Left ventricle myocardium superior (tissue), 1 donor: ENCODE measurements around the gene KLF9. TPM values are rescaled to one million over a fixed set of nuclear protein-coding genes. Genes with fewer than 3 reads are reported as not detected.
A peak's percentile ranks its signal among the peaks of the same experiment; 100 is the strongest.

Experiments
- ATAC-seq: fragments of 200-7000 bp; cut with Tn5 transposase; one replicate; pipeline ENCODE4 v1.9.1; 2020; ENCODE audit warnings: mild to moderate bottlenecking, moderate library complexity
- DNase-seq: peaks from one replicate; pipeline ENCODE4 v3.0.0-alpha.2; 2020
- intact Hi-C: fragments of 100-400 bp; cut with micrococcal nuclease; formaldehyde crosslinking; loops from one replicate; pipeline ENCODE4 v1.11.0; 2022
- long read RNA-seq: library from polyadenylated mRNA; unstranded; transcript quantifications from one replicate; pipeline ENCODE4 v2.0.0, GENCODE V29; 2021
- total RNA-seq: library from RNA; stranded (reverse); fragmentation: NEBNext Ultra II Directional; extraction: Animal tissue kit (Norgen Biotek cat#: 25700); gene quantifications from one replicate; pipeline ENCODE4 v1.2.1, GENCODE V29; 2021
- donor health status: DM: no; HTN: yes; CAD: no; lungs with severe emphysema.

Gene KLF9
- total RNA-seq: 54.9 TPM
- long read RNA-seq, partial matches to known transcripts: 0 of 9 reads
- long read RNA-seq, other reads (novel, unspliced or antisense): 9 of 9 reads

DNA sequence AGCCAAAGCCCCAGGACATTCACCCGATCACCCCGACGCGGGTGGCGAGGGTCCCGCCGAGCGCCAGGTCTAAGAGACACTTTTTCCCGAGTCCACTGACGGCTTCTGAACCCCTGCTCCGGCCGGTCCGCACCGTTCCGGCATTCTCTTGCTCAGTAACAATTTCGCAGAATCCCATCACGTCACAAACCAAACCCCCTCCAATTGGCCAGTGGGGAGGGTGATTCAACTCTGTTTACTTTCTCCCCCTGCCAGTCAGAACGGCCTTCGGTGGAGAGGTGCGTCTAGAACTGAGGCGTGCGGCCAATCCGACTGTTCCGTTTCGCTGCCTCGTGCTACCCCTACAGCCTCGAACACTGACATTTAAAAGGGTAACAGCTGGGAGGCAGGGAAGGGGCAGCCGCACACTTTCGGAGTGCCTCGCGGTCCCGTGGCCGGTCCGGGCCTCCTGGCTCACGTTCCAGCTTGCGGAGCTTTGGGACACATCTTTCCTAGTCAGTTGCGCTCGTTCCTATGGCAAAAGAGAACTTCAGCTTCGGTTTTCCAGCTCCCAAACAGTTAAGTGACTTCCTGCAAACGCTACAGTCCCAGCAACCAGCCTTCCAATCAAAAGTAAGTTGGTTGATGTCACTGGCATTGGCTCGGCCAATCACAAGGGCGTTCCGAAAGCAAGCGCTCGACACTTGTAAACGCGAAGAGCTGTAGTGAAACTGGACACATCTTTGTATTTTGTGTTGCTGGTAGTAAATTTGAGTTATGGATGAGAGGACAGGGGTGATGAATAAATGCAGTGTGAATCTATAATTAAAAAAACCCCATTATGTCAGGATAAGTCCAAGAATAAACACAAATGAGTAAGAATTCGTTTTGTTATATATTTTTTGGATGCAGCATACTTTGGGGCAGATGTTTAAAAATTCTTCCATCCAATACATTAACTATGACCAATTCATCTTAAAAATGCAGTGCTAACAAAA lies at the start of gene KLF9:
KLF9 (minus strand) TSS at position 859 of the 977 bp plus-strand sequence. CDS start 1,294 bp downstream, outside the sequence.
- intact Hi-C loops: loop anchor here (5.0 to 10.0 kb wide), 2 partner anchors 68 to 181 kb away; no protein-coding TSS in a partner anchor
- ATAC-seq (peak; percentile 72), DNase-seq (peak; percentile 93)

DNA sequence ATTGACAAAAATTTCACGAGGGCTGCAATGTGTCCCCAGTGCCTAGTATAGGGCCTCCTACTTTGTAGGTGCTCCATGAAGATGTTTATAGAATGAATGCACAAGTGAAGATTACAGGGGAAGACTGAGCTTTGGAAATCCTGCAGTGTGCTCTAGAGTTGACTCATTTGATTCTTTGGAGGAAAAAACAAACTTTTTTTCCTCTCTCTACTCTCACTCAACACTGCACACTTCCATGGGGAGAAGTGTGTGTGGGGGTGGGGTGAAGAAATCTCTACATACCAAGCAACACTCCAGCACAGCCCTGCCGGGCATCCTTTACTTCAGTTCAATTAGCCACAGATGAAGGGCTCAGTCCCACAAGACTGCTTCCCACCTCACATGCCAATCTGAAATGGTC lies 49.4 kb upstream of the KLF9 start:
- intact Hi-C loops: no loop called here
- ATAC-seq (no peak), DNase-seq (no peak)

DNA sequence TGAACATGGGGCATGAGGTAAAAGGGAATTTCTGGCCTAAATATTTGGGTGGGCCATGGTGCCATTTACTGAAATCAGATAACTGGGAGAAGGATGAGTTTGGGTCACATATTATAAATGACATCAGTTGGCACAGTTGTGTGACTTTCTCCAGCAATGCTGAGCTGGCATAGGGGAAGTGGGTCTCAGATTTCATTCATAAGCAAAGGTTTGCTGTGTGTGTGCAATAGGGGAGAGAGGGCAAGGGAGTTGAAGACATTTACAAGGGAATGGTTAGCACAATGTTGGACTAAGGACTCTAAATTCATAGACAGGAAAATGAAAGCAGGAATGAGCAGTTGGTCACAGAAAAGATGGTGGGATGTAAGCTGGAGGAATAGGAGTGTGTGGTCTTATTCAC lies 47.8 kb upstream of the KLF9 start:
- ATAC-seq: no peak
- DNase-seq: no peak
- intact Hi-C loops: no loop called here

DNA sequence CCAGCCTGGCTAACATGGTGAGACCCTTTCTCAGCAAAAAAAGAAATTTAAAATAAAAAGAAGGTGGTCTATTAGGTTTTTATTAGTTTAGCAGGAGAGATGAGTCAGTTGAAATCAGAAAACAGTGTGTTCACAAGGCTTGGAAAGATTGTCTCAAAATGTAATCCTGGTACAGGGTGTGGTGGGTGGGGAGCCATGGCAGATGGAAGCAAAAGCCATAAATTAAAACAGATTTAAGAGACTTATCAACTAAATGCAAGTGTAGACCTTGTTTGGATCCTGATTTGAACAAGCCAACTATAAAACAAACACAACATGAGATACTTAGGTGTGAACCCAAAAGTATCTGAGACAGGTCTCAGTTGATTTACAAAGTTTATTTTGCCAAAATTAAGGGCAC lies 42.8 kb upstream of the KLF9 start:
- intact Hi-C loops: no loop called here
- ATAC-seq (no peak), DNase-seq (no peak)

DNA sequence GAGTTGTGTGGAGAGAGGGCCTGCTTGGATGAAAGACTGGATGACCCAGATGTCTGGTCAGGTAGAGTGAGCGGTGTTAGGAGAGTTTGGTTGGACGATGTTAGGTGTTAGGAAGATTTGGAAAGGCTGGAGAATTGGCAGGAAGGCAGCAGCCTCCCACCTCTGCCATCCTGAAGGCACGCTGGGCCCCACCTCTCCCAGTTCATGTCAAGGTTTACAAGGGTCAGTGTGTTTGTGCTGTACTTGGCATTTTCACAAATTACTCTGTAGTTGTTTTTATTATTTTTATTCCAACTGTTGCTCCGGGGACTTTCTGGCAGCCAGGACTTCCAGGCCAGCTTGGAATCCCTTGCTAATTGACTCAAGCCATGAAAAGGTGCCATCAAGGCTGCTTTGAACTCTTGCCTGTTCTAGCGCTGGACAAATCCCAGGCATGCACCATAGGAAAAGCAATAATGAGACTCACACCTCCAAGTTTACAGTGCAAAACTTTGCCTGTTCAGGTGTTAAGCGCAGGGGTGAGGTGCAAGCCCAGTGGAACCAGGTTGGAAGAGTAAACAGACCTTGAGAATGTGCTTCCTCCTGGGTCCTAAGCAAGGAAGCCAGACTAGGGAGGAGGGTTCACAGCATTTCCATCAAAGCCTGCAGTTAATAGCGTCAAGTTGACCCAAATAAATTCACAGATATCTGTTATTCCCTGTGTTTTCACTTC lies 41.7 kb upstream of the KLF9 start:
- intact Hi-C loops: no loop called here
- DNase-seq: no peak
- peak; percentile 45 for ATAC-seq

DNA sequence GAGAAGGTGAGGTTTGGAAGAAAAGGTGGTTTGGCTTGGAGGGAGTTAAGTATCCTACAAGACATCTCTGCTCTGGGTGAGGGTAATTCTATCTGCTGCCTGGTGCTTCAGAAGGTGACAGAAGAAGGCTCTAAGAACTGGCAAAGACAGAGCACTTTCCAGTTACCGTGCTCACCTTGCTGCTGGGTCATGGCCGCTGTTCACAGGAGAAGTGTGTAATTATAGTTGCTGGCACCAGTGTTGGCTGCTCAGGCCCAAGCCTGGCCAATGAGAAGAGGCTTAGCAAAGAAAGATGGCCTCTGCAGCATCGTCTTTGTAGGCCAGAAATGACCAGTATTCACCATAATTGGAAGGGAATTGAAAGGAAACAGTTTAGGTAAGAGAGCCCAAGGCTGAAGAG lies 37.9 kb upstream of the KLF9 start:
- peak; percentile 66 for ATAC-seq
- intact Hi-C loops: no loop called here
- DNase-seq: no peak

DNA sequence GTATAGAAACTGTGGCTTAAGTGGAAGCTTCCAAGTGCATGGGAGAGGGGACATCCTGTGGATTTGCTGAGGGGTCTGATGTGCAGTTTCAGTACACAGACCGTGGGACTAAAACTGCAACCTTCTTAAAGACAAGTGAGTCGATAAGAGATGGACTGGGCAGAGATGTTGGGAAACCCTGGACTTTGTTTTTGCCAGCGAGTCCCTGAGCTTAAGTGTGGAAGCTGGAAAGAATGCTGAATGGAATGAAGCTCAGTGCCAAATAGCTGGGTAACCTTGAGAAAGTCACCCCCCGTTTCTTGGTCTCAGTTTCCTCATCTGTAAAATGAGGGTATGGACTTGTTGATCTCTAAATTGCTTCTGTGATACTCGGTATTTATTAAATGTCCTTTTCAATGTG lies 37.3 kb upstream of the KLF9 start:
- intact Hi-C loops: no loop called here

DNA sequence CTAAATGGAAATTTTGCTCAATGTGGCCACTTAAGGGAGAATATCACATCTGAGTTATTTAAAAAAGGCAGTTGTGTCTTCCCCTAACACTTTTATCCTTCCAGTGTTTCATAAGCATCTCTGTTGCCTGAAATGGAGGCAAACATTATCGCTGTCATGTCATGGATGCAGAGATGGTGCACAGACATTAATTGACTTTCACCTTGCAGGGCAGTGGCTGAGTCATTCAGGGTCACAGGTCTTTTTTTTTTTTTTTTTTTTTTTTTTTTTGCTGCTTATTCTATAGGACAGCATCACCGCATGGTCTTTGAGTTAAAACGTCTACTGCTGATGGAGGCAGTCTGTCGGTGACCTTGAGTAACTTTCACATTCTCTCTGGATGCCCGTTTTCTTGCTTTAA lies 36.3 kb upstream of the KLF9 start:
- no peak for ATAC-seq
- DNase-seq: no peak
- intact Hi-C loops: no loop called here

More for the DNA sequence above, 37.3 kb upstream of the KLF9 start:
- ATAC-seq (peak; percentile 49), DNase-seq (no peak)

DNA sequence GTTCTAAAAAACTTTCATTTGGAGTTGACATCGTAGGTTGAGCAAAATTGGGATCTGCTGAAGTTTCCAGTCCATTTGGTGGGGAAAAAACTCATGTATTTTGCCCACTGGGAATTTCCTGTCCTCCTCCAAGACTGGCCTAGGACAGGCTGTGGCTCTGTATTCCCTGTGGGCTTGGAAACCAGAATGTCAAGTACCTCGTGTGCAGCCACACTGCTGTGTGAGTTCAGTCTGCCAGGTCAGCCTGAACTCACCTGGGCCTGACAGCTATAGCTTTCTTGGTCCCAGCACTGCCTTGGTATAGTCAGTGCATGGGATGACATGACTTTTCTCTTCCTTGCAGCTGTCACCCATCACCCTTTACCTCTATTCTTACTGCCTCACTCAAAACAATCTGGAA lies 35.0 kb upstream of the KLF9 start:
- no peak for ATAC-seq
- intact Hi-C loops: no loop called here
- no peak for DNase-seq

DNA sequence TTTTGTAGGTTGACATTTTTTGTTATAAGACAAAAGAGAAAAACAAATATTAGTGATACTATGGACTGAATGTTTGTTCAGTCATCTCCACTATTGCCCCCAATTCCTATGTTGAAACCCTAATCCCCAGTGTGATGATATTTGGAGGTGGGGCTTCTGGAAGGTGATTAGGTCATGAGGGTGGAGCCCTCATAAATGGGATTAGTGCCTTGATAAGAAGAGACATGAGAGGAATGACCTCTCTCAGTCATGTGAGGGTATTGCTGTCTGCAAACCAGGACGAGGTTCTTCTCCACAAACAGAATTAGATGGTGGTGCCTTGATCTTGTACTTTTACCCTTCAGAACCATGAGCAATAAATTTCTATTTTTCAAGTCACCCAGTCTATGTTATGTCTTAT lies 34.5 kb upstream of the KLF9 start:
- no peak for DNase-seq
- intact Hi-C loops: no loop called here
- ATAC-seq: no peak

DNA sequence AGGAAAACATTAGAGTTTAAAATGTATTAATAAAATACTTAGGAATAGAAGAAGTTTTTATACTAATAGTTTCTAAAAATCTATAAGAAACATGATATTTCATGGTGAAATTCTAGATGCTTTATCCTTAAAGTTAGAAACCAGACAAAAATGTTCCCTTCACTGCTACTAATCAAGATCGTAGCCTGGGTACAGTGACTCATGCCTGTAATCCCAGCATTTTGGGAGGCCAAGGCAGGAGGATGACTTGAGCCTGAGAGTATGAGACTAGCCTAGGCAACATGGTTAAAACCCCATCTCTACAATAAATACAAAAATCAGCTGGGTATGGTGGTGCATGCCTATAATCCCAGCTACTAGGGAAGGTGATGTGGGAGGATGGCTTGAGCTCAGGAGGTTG lies 30.4 kb upstream of the KLF9 start:
- DNase-seq (no peak), ATAC-seq (no peak)
- intact Hi-C loops: no loop called here

DNA sequence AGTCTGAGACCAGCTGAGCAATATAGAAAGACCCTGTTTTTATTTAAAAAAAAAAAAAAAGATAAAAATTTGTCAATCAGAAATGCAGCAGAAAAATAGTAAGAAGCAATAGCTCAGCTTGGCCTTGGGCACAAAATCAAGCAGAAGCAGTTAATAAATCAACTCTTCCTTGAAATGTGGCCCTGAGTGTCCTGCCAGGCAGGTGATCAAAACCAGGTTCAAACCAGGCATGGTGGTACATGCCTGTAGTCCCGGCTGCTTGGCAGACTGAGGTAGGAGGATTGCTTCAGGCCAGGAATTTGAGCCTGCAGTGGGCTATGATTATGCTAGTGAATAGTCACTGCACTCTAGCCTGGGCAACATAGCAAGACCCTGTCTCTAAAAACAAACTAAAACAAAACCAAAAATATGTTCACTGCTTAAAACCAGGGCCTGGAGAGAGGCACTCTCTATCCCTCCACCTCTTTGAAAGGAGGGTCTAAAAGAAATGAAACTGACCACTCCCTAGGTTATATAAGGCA lies 27.9 kb upstream of the KLF9 start:
- no peak for DNase-seq
- ATAC-seq: no peak
- intact Hi-C loops: no loop called here

DNA sequence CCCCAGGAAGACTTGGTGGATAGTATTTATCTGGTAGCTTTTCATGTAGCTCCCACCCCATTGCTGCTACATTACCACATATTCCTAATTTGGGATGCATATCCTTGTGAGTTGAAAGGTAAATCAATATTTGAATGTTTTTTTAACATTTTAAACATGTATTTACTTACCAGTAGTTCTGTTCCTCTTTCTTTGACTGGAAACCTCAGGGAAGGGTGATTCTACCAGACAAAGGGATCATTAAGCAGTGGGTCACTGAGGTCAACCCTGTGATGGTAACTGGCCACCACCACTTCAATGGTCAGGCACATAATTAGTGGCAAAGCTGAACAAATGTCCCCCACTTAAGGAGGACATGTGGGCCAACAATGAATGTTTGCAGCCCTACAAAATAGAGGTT lies 27.2 kb upstream of the KLF9 start:
- DNase-seq (no peak), ATAC-seq (no peak)
- intact Hi-C loops: no loop called here

DNA sequence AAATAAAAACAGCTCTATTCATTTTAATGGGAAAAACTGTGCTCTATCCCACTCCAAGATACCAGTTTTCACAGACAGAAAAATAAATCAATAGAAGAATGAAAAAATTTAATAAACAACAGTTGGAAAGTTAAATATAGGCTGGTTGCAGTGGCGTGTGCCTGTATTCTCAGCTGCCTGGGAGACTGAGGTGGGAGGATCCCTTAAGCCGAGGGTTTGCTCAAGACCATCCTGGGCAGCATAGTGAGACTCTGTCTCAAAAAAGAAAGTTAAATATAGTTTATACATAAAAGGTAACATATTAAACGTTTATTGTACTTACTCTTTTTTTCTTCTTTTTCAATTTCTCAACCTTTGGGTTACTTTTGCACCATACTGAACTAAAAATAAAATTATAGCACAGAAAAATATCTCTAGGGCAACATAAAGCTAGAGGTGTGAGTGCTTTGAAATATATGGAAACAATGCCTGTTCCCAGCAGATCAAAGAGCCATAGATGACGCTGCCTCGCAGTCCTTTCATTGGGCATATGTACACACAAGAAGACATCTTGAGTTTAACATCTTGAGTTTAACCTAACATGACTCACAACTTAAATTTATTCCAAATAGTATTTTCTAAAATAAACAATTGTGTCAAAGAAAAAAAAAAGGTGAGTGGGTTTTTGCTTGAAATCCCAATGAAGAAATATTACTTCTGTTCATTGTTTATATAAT lies 25.7 kb upstream of the KLF9 start:
- DNase-seq (no peak), ATAC-seq (no peak)
- intact Hi-C loops: no loop called here

DNA sequence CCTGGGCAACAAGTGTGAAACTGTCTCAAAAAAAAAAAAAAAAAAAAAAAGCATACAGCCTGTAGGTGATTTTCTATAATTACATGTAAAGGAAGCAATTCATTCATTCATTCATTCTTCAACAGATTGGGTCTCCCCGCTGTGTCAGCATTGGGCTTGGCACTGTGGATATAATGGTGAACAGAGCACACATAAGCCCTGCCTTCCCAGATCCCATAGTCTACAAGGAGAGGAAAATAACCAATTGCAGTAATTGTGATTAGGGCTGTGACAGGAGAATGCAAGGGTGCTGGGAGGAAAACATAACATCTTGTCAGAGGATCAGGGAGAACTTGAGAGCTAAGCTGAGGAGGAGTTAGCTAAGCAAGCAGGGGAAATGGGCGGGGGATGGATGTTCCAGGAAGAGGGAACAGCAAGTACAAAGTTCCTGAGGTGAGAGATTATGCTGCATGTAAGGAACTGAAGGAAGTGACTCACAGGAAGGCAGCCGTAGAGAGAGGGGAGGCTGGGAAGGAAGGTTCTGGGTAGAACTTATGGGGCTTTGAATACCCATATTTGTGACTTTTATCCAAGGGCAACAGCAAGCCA lies 24.0 kb upstream of the KLF9 start:
- intact Hi-C loops: no loop called here
- DNase-seq: peak; percentile 43
- ATAC-seq: peak; percentile 91

DNA sequence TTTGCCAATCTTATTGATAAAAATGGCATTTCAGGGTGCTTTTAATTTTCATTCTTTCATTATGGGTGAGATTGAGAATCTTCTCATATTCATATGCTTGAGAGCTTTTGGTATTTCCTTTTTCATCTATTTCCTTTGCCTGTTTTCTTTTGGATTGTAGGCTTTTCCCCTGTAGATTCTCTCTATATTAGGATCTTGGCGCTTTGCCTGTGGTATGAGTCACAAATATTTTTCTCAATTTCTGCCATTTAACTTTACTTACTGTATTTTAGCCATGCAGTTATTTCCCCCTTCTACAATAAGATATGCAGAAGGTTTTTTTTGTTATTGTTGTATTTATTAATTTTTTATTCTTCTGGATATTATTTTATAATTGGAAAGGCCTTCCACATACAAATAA lies 21.5 kb upstream of the KLF9 start:
- no peak for ATAC-seq
- no peak for DNase-seq
- intact Hi-C loops: no loop called here

DNA sequence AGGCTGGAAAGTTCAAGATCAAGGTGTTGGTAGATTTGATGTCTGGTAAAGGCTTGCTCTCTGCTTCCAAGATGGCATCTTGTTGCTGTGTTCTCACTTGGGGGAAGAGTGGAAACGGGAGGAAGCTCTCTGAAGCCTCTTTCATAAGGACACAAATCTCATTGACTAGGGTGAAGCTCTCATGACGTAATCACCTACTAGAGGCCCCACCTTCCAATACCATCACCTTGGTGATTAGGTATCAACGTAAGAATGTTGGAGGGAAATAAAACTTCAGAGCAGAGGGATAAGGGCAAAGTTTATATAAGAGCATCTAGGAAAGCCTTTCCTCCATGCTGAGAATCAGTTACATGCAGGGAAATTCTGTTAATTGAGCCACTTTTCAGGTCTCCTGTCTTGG lies 15.4 kb upstream of the KLF9 start:
- DNase-seq (no peak), ATAC-seq (no peak)
- intact Hi-C loops: no loop called here

DNA sequence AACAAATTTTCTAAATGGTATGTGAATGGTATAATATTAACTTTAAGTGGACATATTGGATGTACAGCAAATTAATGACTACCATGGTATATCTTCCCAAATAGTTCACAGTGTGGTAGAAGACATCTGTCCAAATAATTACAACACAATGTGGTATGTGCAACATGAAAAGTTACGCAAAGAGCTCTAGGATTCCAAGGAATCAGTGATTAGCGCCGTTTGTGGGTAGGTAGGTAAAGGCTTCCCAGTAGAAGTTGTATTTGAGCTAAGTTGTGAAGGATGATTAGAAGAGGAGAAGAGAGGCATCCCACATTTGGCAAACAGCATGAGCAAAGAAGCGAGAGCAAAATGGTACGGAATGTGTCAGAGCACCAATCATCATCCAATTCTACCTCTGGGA lies 14.3 kb upstream of the KLF9 start:
- ATAC-seq (no peak), DNase-seq (no peak)
- intact Hi-C loops: no loop called here
